Cardiac muscle cell (in vitro differentiated cells and primary cell): ENCODE measurements around the gene TOX2. TPM values are rescaled to one million over a fixed set of nuclear protein-coding genes. Genes with fewer than 3 reads are reported as not detected.
A peak's percentile ranks its signal among the peaks of the same experiment; 100 is the strongest.

Experiments
- DNase-seq, 2 donors: peaks; one replicate each; pipeline versions ENCODE4 v3.0.0 to v3.0.0-alpha.2; 2010 to 2017; ENCODE audit warnings: low read depth in 1 of 2, low spot score in 1 of 2
- H3K27ac ChIP-seq: fragments of 200-600 bp; sonication (generic); 2 replicates; pipeline ENCODE4 v1.5.1; 2016
- H3K27me3 ChIP-seq: fragments of 200-600 bp; sonication (generic); 2 replicates; pipeline ENCODE4 v1.6.0; 2016; ENCODE audit warnings: control low read depth
- H3K36me3 ChIP-seq: fragments of 200-600 bp; sonication (generic); 2 replicates; pipeline ENCODE4 v1.5.1; 2016; ENCODE audit warnings: control low read depth
- H3K4me1 ChIP-seq: fragments of 200-600 bp; sonication (generic); 2 replicates; pipeline ENCODE4 v1.8.1; 2017; ENCODE audit warnings: low read depth, mild to moderate bottlenecking, mixed run types
- H3K4me3 ChIP-seq: fragments of 200-600 bp; sonication (generic); 2 replicates; pipeline ENCODE4 v1.5.1; 2016; ENCODE audit warnings: mild to moderate bottlenecking
- H3K9me3 ChIP-seq: fragments of 200-600 bp; sonication (generic); 2 replicates; pipeline ENCODE4 v1.5.1; 2017; ENCODE audit warnings: low read depth, mild to moderate bottlenecking, control low read depth
- polyA plus RNA-seq: library from polyadenylated mRNA; unstranded; fragments of >200 nt; fragmentation: Nextera tagmentation; extraction: Ambion mirVana; gene quantifications from 2 replicates; pipeline ENCODE4 v1.2.1, GENCODE V29; 2016
- total RNA-seq: library from RNA; depleted of rRNA; stranded (reverse); fragments of >200 nt; gene quantifications from 2 replicates; pipeline ENCODE4 v1.2.3, GENCODE V29; 2016
- TF ChIP-seq, protein P1 (sequence below): IDR thresholded peaks from 2 replicates; pipeline ENCODE4 v1.5.1; 2012; ENCODE audit warnings: low read depth, mild to moderate bottlenecking, low read length

The TOX2 gene
- total and polyA plus RNA-seq, 2 experiments from 2014 or later = 0.09 to 0.32 TPM

GRCh38 chr20:44030394-44030793 lies 115.7 kb downstream of the TOX2 start:
- Histone ChIP-seq H3K4me3 (no peak overlapping the region), H3K36me3 (no peaks in the 10 kb centered on the region), H3K9me3 (no peaks in the 10 kb centered on the region), H3K27me3 (no peaks in the 10 kb centered on the region), H3K4me1 (no peaks in the 10 kb centered on the region), H3K27ac (no peak overlapping the region)
- TF ChIP-seq, protein P1, sequence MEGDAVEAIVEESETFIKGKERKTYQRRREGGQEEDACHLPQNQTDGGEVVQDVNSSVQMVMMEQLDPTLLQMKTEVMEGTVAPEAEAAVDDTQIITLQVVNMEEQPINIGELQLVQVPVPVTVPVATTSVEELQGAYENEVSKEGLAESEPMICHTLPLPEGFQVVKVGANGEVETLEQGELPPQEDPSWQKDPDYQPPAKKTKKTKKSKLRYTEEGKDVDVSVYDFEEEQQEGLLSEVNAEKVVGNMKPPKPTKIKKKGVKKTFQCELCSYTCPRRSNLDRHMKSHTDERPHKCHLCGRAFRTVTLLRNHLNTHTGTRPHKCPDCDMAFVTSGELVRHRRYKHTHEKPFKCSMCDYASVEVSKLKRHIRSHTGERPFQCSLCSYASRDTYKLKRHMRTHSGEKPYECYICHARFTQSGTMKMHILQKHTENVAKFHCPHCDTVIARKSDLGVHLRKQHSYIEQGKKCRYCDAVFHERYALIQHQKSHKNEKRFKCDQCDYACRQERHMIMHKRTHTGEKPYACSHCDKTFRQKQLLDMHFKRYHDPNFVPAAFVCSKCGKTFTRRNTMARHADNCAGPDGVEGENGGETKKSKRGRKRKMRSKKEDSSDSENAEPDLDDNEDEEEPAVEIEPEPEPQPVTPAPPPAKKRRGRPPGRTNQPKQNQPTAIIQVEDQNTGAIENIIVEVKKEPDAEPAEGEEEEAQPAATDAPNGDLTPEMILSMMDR = no peak
- DNase-seq = no peak

DNA sequence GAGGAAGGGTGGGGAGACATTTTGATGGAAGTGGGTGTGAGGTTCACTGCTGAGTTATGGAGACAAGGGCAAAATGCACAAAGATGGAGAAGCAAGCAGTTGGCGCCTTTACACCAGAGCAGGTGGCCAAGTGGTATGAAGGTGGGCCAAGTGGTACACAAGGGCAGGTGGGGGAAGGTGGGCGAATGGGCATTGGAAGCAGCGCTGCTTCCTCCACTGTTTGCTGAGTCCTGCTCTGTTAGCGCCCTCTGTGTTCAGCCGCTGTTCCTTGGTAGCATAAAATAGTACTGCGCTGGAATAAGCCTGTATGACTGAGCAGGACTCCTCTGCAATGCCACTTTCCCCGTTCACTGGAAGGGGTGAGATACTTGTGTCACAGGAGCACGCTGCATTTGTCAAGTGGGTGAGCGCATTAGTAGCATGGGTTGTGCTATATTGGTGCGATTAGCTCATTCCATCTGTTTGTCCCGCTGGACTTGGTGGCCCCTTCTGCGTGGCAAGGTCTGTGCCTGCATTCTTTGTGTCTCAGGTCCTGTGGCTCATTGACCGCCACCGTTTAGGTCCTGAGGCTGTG lies 116.4 kb downstream of the TOX2 start:
- TF ChIP-seq, protein P1 = no peak
- Histone ChIP-seq H3K9me3 (no peaks in the 10 kb centered on the region), H3K27ac (no peak overlapping the region), H3K4me3 (no peak overlapping the region), H3K4me1 (no peaks in the 10 kb centered on the region), H3K27me3 (no peaks in the 10 kb centered on the region), H3K36me3 (no peaks in the 10 kb centered on the region)
- DNase-seq = no peak

- Histone ChIP-seq H3K27ac (no peak overlapping the region), H3K4me1 (no peaks in the 10 kb centered on the region), H3K27me3 (no peaks in the 10 kb centered on the region), H3K9me3 (no peaks in the 10 kb centered on the region), H3K4me3 (no peak overlapping the region), H3K36me3 (no peaks in the 10 kb centered on the region)
- TF ChIP-seq, protein P1 = no peak
- no peak for DNase-seq
Measured at GRCh38 chr20:44031781-44032582, 117.3 kb downstream of the TOX2 start.

DNA sequence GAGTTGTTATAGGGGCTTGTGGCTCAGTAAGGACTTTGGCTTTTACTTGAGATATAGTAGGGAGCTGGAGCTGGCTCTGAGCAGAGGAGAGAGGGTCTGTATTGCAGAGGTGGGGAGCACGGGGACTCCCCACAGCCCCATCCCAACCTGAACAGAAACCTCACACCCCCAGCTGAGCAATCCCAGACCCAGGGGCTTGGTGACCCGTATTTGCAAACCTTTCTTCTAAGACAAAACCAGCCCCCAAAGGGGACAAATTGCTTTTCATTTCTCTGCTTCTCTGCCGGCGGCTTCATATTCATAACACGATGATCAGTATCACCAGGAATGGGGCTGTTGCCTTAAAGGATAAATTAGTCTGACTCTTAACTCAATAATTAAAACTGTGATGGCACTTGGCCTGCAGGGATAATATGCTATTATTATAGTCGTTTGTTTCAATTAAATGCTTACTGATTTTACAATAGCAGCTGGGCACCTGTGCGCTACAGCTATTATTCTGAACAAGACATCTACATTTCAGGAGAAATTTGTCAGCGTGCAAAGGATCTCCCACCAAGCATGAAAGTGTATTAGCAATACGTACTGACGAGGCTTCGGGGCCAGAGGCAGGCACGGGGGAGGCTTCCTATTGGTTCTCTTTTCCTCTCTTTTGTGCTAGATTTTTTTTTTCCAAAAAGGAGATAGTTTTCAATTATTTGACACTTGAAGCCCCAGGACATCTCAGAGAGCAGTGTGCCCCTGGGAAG lies 118.1 kb downstream of the TOX2 start:
- Histone ChIP-seq H3K4me1 (no peaks in the 10 kb centered on the region), H3K27ac (no peak overlapping the region), H3K27me3 (no peaks in the 10 kb centered on the region), H3K36me3 (no peaks in the 10 kb centered on the region), H3K4me3 (no peak overlapping the region), H3K9me3 (no peaks in the 10 kb centered on the region)
- TF ChIP-seq, protein P1 = no peak
- DNase-seq = no peak

- Histone ChIP-seq H3K36me3 (no peaks in the 10 kb centered on the region), H3K4me3 (no peak overlapping the region), H3K27ac (no peak overlapping the region), H3K9me3 (no peaks in the 10 kb centered on the region), H3K4me1 (no peaks in the 10 kb centered on the region), H3K27me3 (no peaks in the 10 kb centered on the region)
- peak in 1 of 2 donors; percentile 47 for DNase-seq
- TF ChIP-seq, protein P1 = no peak
Measured at GRCh38 chr20:44033344-44033743, 118.7 kb downstream of the TOX2 start.
